ENCODE data around the gene EMC10.
"Not testable (repeated sequence)": the region's sequence is repeated elsewhere in the genome, so short reads cannot be mapped to it uniquely, and the experiment has no call there.

Gene EMC10

GRCh38 chr19:50462970-50463369 lies 13.3 kb upstream of the EMC10 start:
- no peak for TF ChIP-seq CTCF (IDR thresholded peaks at IDR 0.05; ENCODE audit: low read depth, low read length)
- no peak overlapping the region for H3K4me3 ChIP-seq (ENCODE audit: low read depth, low read length)

- no peak for TF ChIP-seq CTCF (IDR thresholded peaks at IDR 0.05; ENCODE audit: low read depth, low read length)
- H3K4me3 ChIP-seq (ENCODE audit: low read depth, low read length), result no peak overlapping the region
Observed at GRCh38 chr19:50464348-50464747, 12.0 kb upstream of the EMC10 start.

GRCh38 chr19:50465000-50465399 lies 11.3 kb upstream of the EMC10 start:
- TF ChIP-seq CTCF (IDR thresholded peaks at IDR 0.05; ENCODE audit: low read depth, low read length), result no peak
- H3K4me3 ChIP-seq (ENCODE audit: low read depth, low read length), result no peak overlapping the region

- TF ChIP-seq CTCF (IDR thresholded peaks at IDR 0.05; ENCODE audit: low read depth, low read length), result no peak
- H3K4me3 ChIP-seq (ENCODE audit: low read depth, low read length), result no peak overlapping the region
Observed at GRCh38 chr19:50465986-50466705, 10.2 kb upstream of the EMC10 start.

GRCh38 chr19:50466706-50467039 lies 9.6 kb upstream of the EMC10 start:
- H3K4me3 ChIP-seq (ENCODE audit: low read depth, low read length), result no peak overlapping the region
- no peak for TF ChIP-seq CTCF (IDR thresholded peaks at IDR 0.05; ENCODE audit: low read depth, low read length)

GRCh38 chr19:50467566-50467965 lies 8.7 kb upstream of the EMC10 start:
- H3K4me3 ChIP-seq (ENCODE audit: low read depth, low read length), result no peak overlapping the region
- TF ChIP-seq CTCF (IDR thresholded peaks at IDR 0.05; ENCODE audit: low read depth, low read length), result no peak

GRCh38 chr19:50468818-50469217 lies 7.5 kb upstream of the EMC10 start:
- no peak overlapping the region for H3K4me3 ChIP-seq (ENCODE audit: low read depth, low read length)
- TF ChIP-seq CTCF (IDR thresholded peaks at IDR 0.05; ENCODE audit: low read depth, low read length), result no peak

- H3K4me3 ChIP-seq (ENCODE audit: low read depth, low read length), result not testable (repeated sequence)
Observed at GRCh38 chr19:50473336-50473735, 3.0 kb upstream of the EMC10 start.

Data from WI38 (cell line).